HEK293 (cell line): ENCODE data around the gene SSPN.
A peak's percentile ranks its signal among the peaks of the same experiment; 100 is the strongest.

Experiments
- HOXD13 ChIP-seq: sonication (generic); formaldehyde crosslinking; IDR thresholded peaks from 2 replicates; pipeline ENCODE4 v1.8.0; 2022; ENCODE audit warnings: missing genetic modification reagents, borderline replicate concordance
- KLF10 ChIP-seq: fragments of 450-650 bp; IDR thresholded peaks from 2 replicates; pipeline ENCODE4 v1.5.1; 2018; ENCODE audit warnings: missing biosample characterization, mild to moderate bottlenecking, missing genetic modification characterization
- PRDM1 ChIP-seq: fragments of 450-650 bp; formaldehyde crosslinking; IDR thresholded peaks from 2 replicates; pipeline ENCODE4; 2016; ENCODE audit warnings: missing biosample characterization, missing genetic modification characterization
- SCRT1 ChIP-seq: fragments of 450-650 bp; formaldehyde crosslinking; IDR thresholded peaks from 2 replicates; pipeline ENCODE4 v1.5.1; 2016; ENCODE audit warnings: missing biosample characterization, missing genetic modification characterization, borderline replicate concordance
- WT1 ChIP-seq: fragments of 450-650 bp; formaldehyde crosslinking; IDR thresholded peaks from 2 replicates; pipeline ENCODE4 v1.5.1; 2016; ENCODE audit warnings: missing biosample characterization, missing genetic modification characterization
- ZBTB7A ChIP-seq: fragments of 450-650 bp; formaldehyde crosslinking; IDR thresholded peaks from 2 replicates; pipeline ENCODE4 v1.5.1; 2016; ENCODE audit warnings: low read depth, missing biosample characterization, missing genetic modification characterization
- ZIC2 ChIP-seq: fragments of 450-650 bp; formaldehyde crosslinking; IDR thresholded peaks from 2 replicates; pipeline ENCODE4 v1.5.1; 2016; ENCODE audit warnings: missing biosample characterization, missing genetic modification characterization
- ZNF157 ChIP-seq: fragments of 450-650 bp; formaldehyde crosslinking; IDR thresholded peaks from 2 replicates; pipeline ENCODE4 v1.5.1; 2016; ENCODE audit warnings: missing biosample characterization, missing genetic modification characterization
- ZNF16 ChIP-seq: fragments of 450-650 bp; formaldehyde crosslinking; IDR thresholded peaks from 2 replicates; pipeline ENCODE4 v1.5.1; 2016; ENCODE audit warnings: low read depth, missing biosample characterization, missing genetic modification characterization
- ZNF394 ChIP-seq: fragments of 450-650 bp; formaldehyde crosslinking; IDR thresholded peaks from 2 replicates; pipeline ENCODE4 v1.5.1; 2016; ENCODE audit warnings: missing biosample characterization, missing genetic modification characterization, mild to moderate bottlenecking, moderate library complexity, borderline replicate concordance
- ZNF501 ChIP-seq: fragments of 450-650 bp; formaldehyde crosslinking; IDR thresholded peaks from 2 replicates; pipeline ENCODE4 v1.5.1; 2016; ENCODE audit warnings: missing biosample characterization, missing genetic modification characterization
- ZNF571 ChIP-seq: fragments of 450-650 bp; formaldehyde crosslinking; IDR thresholded peaks from 2 replicates; pipeline ENCODE4 v1.5.0; 2017; ENCODE audit warnings: missing biosample characterization, missing genetic modification characterization
- ZNF624 ChIP-seq: fragments of 450-650 bp; formaldehyde crosslinking; IDR thresholded peaks from 2 replicates; pipeline ENCODE4 v1.5.1; 2017; ENCODE audit warnings: missing biosample characterization, missing genetic modification characterization
- ZNF629 ChIP-seq: fragments of 450-650 bp; formaldehyde crosslinking; IDR thresholded peaks from 2 replicates; pipeline ENCODE4 v1.5.1; 2017; ENCODE audit warnings: missing biosample characterization, missing genetic modification characterization
- ZNF677 ChIP-seq: fragments of 450-650 bp; IDR thresholded peaks from 2 replicates; pipeline ENCODE4 v1.5.0; 2018; ENCODE audit warnings: missing biosample characterization, mild to moderate bottlenecking, missing genetic modification characterization, moderate library complexity
- ZNF701 ChIP-seq: fragments of 450-650 bp; formaldehyde crosslinking; IDR thresholded peaks from 2 replicates; pipeline ENCODE4 v1.5.1; 2016; ENCODE audit warnings: missing biosample characterization, missing genetic modification characterization
- ZNF785 ChIP-seq: fragments of 450-650 bp; formaldehyde crosslinking; IDR thresholded peaks from 2 replicates; pipeline ENCODE4 v1.5.1; 2016; ENCODE audit warnings: missing biosample characterization, missing genetic modification characterization
- ZNF791 ChIP-seq: fragments of 450-650 bp; formaldehyde crosslinking; IDR thresholded peaks from 2 replicates; pipeline ENCODE4 v1.5.1; 2016; ENCODE audit warnings: missing biosample characterization, missing genetic modification characterization
- ZNF843 ChIP-seq: fragments of 450-650 bp; formaldehyde crosslinking; IDR thresholded peaks from 2 replicates; pipeline ENCODE4 v1.5.1; 2016; ENCODE audit warnings: missing biosample characterization, missing genetic modification characterization
- ZSCAN23 ChIP-seq: fragments of 450-650 bp; formaldehyde crosslinking; IDR thresholded peaks from 2 replicates; pipeline ENCODE4 v1.5.1; 2016; ENCODE audit warnings: missing biosample characterization, missing genetic modification characterization
- ZSCAN30 ChIP-seq: fragments of 450-650 bp; IDR thresholded peaks from 2 replicates; pipeline ENCODE4 v1.5.1; 2018; ENCODE audit warnings: missing biosample characterization, mild to moderate bottlenecking, missing genetic modification characterization, moderate library complexity
- TF ChIP-seq, protein P1 (sequence below): fragments of 450-650 bp; formaldehyde crosslinking; IDR thresholded peaks from 2 replicates; pipeline ENCODE4 v1.5.1; 2016; ENCODE audit warnings: missing biosample characterization, missing genetic modification characterization
- TF ChIP-seq, protein P2 (sequence below): fragments of 450-650 bp; formaldehyde crosslinking; IDR thresholded peaks from 2 replicates; pipeline ENCODE4 v1.5.0; 2017; ENCODE audit warnings: missing biosample characterization, missing genetic modification characterization, borderline replicate concordance
- TF ChIP-seq, protein P3 (sequence below): fragments of 450-650 bp; formaldehyde crosslinking; IDR thresholded peaks from 2 replicates; pipeline ENCODE4 v1.5.1; 2016; ENCODE audit warnings: missing biosample characterization, missing genetic modification characterization
- TF ChIP-seq, protein P4 (sequence below): fragments of 450-650 bp; formaldehyde crosslinking; IDR thresholded peaks from 2 replicates; pipeline ENCODE4 v1.5.1; 2016; ENCODE audit warnings: missing biosample characterization, missing genetic modification characterization, borderline replicate concordance
- TF ChIP-seq, protein P5 (sequence below): fragments of 450-650 bp; formaldehyde crosslinking; IDR thresholded peaks from 2 replicates; pipeline ENCODE4 v1.5.1; 2017; ENCODE audit warnings: missing biosample characterization, missing genetic modification characterization
- TF ChIP-seq, protein P6 (sequence below): fragments of 450-650 bp; formaldehyde crosslinking; IDR thresholded peaks from 2 replicates; pipeline ENCODE4 v1.5.1; 2016; ENCODE audit warnings: missing biosample characterization, missing genetic modification characterization

Gene SSPN

DNA sequence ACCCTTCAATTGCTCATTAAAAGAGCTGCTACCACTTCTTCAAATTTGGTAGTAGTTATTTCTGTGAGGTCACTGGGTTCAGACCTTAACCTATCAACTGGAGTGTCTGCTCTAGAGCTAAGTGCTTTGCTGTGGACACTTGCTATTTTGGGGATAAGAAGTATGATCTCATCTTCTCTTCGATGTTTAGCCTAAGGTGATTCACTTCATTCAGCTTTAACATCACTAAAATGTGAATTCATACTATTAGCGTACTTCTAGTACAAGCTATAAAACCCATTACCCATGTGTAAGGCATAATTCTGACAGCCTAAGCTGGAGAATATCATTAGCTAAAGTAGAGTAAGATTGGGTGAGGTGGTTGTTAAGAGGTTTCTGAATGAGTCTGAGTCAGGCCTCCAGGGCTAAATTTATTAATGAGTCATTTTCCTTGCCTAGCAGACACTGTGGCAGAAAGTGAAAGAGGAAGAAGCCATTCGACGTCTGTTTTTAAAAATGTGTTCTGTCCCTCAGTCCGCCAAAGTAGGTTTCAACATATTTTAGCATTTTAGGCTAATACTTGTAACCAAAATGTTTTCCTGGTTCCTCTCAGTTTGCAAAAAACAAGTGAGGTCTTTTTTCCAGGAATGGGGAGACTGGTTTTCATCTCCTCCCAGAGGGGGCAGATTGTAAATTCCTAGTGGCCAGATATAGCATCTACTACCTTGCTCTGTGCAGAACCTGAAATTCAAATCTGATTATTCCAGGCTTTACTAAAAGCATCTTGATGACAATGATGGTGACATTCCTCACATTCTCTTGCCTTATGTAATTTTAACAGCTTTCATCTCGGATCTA, 103.6 kb downstream of the SSPN start (continued):
- TF ChIP-seq, protein P1, sequence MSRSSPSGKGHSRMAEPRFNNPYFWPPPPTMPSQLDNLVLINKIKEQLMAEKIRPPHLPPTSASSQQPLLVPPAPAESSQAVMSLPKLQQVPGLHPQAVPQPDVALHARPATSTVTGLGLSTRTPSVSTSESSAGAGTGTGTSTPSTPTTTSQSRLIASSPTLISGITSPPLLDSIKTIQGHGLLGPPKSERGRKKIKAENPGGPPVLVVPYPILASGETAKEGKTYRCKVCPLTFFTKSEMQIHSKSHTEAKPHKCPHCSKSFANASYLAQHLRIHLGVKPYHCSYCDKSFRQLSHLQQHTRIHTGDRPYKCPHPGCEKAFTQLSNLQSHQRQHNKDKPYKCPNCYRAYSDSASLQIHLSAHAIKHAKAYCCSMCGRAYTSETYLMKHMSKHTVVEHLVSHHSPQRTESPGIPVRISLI (tag by site-specific recombination) = no peak
- TF ChIP-seq ZNF785 (tag by site-specific recombination) (no peak), ZNF624 (no peak), ZNF791 (tag by site-specific recombination) (no peak), ZNF677 (tag by site-specific recombination) (no peak), ZBTB7A (tag by site-specific recombination) (no peak), SCRT1 (tag by site-specific recombination) (no peak), ZIC2 (tag by site-specific recombination) (no peak), WT1 (tag by site-specific recombination) (0 out of 2 replicates have a peak, but pooled peaks have one; percentile 19), ZSCAN30 (tag by site-specific recombination) (no peak), ZNF16 (tag by site-specific recombination) (no peak), ZNF629 (tag by site-specific recombination) (peak; percentile 91), ZNF843 (tag by site-specific recombination) (peak; percentile 72), PRDM1 (tag by site-specific recombination) (peak; percentile 59; the same call in 1 of the 2 replicates), KLF10 (tag by site-specific recombination) (peak; percentile 39; the same call in 1 of the 2 replicates), ZNF157 (no peak), ZSCAN23 (tag by site-specific recombination) (no peak), HOXD13 (CRISPR knock-in tag) (no peak), ZNF571 (no peak), ZNF394 (peak; percentile 62), ZNF501 (tag by site-specific recombination) (peak; percentile 39; the same call in 1 of the 2 replicates), ZNF701 (tag by site-specific recombination) (no peak)
- TF ChIP-seq, protein P2, sequence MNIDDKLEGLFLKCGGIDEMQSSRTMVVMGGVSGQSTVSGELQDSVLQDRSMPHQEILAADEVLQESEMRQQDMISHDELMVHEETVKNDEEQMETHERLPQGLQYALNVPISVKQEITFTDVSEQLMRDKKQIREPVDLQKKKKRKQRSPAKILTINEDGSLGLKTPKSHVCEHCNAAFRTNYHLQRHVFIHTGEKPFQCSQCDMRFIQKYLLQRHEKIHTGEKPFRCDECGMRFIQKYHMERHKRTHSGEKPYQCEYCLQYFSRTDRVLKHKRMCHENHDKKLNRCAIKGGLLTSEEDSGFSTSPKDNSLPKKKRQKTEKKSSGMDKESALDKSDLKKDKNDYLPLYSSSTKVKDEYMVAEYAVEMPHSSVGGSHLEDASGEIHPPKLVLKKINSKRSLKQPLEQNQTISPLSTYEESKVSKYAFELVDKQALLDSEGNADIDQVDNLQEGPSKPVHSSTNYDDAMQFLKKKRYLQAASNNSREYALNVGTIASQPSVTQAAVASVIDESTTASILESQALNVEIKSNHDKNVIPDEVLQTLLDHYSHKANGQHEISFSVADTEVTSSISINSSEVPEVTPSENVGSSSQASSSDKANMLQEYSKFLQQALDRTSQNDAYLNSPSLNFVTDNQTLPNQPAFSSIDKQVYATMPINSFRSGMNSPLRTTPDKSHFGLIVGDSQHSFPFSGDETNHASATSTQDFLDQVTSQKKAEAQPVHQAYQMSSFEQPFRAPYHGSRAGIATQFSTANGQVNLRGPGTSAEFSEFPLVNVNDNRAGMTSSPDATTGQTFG (tag by site-specific recombination) = no peak
- TF ChIP-seq, protein P3, sequence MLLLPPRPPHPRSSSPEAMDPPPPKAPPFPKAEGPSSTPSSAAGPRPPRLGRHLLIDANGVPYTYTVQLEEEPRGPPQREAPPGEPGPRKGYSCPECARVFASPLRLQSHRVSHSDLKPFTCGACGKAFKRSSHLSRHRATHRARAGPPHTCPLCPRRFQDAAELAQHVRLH (tag by site-specific recombination) = no peak
- TF ChIP-seq, protein P4, sequence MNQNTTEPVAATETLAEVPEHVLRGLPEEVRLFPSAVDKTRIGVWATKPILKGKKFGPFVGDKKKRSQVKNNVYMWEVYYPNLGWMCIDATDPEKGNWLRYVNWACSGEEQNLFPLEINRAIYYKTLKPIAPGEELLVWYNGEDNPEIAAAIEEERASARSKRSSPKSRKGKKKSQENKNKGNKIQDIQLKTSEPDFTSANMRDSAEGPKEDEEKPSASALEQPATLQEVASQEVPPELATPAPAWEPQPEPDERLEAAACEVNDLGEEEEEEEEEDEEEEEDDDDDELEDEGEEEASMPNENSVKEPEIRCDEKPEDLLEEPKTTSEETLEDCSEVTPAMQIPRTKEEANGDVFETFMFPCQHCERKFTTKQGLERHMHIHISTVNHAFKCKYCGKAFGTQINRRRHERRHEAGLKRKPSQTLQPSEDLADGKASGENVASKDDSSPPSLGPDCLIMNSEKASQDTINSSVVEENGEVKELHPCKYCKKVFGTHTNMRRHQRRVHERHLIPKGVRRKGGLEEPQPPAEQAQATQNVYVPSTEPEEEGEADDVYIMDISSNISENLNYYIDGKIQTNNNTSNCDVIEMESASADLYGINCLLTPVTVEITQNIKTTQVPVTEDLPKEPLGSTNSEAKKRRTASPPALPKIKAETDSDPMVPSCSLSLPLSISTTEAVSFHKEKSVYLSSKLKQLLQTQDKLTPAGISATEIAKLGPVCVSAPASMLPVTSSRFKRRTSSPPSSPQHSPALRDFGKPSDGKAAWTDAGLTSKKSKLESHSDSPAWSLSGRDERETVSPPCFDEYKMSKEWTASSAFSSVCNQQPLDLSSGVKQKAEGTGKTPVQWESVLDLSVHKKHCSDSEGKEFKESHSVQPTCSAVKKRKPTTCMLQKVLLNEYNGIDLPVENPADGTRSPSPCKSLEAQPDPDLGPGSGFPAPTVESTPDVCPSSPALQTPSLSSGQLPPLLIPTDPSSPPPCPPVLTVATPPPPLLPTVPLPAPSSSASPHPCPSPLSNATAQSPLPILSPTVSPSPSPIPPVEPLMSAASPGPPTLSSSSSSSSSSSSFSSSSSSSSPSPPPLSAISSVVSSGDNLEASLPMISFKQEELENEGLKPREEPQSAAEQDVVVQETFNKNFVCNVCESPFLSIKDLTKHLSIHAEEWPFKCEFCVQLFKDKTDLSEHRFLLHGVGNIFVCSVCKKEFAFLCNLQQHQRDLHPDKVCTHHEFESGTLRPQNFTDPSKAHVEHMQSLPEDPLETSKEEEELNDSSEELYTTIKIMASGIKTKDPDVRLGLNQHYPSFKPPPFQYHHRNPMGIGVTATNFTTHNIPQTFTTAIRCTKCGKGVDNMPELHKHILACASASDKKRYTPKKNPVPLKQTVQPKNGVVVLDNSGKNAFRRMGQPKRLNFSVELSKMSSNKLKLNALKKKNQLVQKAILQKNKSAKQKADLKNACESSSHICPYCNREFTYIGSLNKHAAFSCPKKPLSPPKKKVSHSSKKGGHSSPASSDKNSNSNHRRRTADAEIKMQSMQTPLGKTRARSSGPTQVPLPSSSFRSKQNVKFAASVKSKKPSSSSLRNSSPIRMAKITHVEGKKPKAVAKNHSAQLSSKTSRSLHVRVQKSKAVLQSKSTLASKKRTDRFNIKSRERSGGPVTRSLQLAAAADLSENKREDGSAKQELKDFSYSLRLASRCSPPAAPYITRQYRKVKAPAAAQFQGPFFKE = no peak
- TF ChIP-seq, protein P5, sequence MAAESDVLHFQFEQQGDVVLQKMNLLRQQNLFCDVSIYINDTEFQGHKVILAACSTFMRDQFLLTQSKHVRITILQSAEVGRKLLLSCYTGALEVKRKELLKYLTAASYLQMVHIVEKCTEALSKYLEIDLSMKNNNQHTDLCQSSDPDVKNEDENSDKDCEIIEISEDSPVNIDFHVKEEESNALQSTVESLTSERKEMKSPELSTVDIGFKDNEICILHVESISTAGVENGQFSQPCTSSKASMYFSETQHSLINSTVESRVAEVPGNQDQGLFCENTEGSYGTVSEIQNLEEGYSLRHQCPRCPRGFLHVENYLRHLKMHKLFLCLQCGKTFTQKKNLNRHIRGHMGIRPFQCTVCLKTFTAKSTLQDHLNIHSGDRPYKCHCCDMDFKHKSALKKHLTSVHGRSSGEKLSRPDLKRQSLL = no peak
- TF ChIP-seq, protein P6, sequence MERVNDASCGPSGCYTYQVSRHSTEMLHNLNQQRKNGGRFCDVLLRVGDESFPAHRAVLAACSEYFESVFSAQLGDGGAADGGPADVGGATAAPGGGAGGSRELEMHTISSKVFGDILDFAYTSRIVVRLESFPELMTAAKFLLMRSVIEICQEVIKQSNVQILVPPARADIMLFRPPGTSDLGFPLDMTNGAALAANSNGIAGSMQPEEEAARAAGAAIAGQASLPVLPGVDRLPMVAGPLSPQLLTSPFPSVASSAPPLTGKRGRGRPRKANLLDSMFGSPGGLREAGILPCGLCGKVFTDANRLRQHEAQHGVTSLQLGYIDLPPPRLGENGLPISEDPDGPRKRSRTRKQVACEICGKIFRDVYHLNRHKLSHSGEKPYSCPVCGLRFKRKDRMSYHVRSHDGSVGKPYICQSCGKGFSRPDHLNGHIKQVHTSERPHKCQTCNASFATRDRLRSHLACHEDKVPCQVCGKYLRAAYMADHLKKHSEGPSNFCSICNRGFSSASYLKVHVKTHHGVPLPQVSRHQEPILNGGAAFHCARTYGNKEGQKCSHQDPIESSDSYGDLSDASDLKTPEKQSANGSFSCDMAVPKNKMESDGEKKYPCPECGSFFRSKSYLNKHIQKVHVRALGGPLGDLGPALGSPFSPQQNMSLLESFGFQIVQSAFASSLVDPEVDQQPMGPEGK (tag by site-specific recombination) = no peak
